GM12878 (cell line): ENCODE results near the gene TMEM30A. TPM values are rescaled to one million over a fixed set of nuclear protein-coding genes. Genes with fewer than 3 reads are reported as not detected.

Source experiments
- ATAC-seq: fragments of 200-7000 bp; cut with Tn5 transposase; 3 replicates; pipeline ENCODE4 v1.9.1; 2020; ENCODE audit warnings: mild to moderate bottlenecking, moderate library complexity
- BruUV-seq: library from RNA; stranded (reverse); fragments of 400-500 nt; replicated peaks from 2 replicates; lab custom pipeline; 2021; lab: Mats Ljungman, UMichigan
- CTCF ChIA-PET: fragments of 300-600 bp; sonication (Branson Sonifier 250); formaldehyde crosslinking; extraction: SDS; loops from one replicate; lab custom pipeline; 2021; ENCODE audit warnings: inconsistent platforms; lab: Yijun Ruan, JAX
- POLR2A ChIA-PET: fragments of 350-600 bp; formaldehyde crosslinking; extraction: SDS; loops from one replicate; lab custom pipeline; 2021; ENCODE audit warnings: inconsistent platforms; lab: Charles Lee
- RAD21 ChIA-PET: fragments of 300-600 bp; sonication (Branson Sonifier 250); formaldehyde crosslinking; loops from one replicate; lab custom pipeline; 2023; ENCODE audit warnings: antibody characterized with exemption; ENCODE audit not compliant: unreplicated experiment; lab: Charles Lee
- SMC1A ChIA-PET: fragments of 300-600 bp; sonication (Branson Sonifier 250); formaldehyde crosslinking; loops from one replicate; lab custom pipeline; 2023; ENCODE audit not compliant: unreplicated experiment, uncharacterized antibody; lab: Charles Lee
- DNase-seq: peaks from one replicate; pipeline ENCODE4 v3.0.0-alpha.2; 2011; ENCODE audit warnings: low read depth, low spot score
- FAIRE-seq: peaks from 3 replicates; lab custom pipeline; 2011; peaks lifted over from hg19 to GRCh38; lab: Jason Lieb, UNC
- H2AFZ ChIP-seq: 2 replicates; pipeline ENCODE4 v1.6.0; 2011; ENCODE audit warnings: low read depth, low read length, control low read depth; ENCODE audit not compliant: control insufficient read depth
- H3K27ac ChIP-seq: 2 replicates; pipeline ENCODE4 v1.5.1; 2011; ENCODE audit warnings: control low read depth; ENCODE audit not compliant: control insufficient read depth, insufficient read depth
- H3K27me3 ChIP-seq, 2 experiments: replicated peaks in 1 of 2; 2 replicates each; pipeline versions ENCODE4 v1.6.0 to v1.6.1; 2011; ENCODE audit warnings: low read length in 1 of 2; ENCODE audit not compliant: control insufficient read depth in 2 of 2, insufficient read depth in 2 of 2
- H3K36me3 ChIP-seq, 2 experiments: 2 replicates each; pipeline ENCODE4 v1.5.1; 2011; ENCODE audit warnings: low read length in 1 of 2; ENCODE audit not compliant: control insufficient read depth in 2 of 2, insufficient read depth in 2 of 2
- H3K4me1 ChIP-seq: 2 replicates; pipeline ENCODE4 v1.6.1; 2011; ENCODE audit warnings: mild to moderate bottlenecking, low read length, moderate library complexity, mixed read lengths; ENCODE audit not compliant: control insufficient read depth, insufficient read depth
- H3K4me2 ChIP-seq: 2 replicates; pipeline ENCODE4 v1.6.0; 2011; ENCODE audit warnings: control low read depth; ENCODE audit not compliant: control insufficient read depth, insufficient read depth
- H3K4me3 ChIP-seq: fragments of 200-600 bp; sonication (generic); 2 replicates; pipeline ENCODE4 v1.5.1; 2016
- H3K79me2 ChIP-seq: 2 replicates; pipeline ENCODE4 v1.6.0; 2011; ENCODE audit warnings: low read length; ENCODE audit not compliant: control insufficient read depth, insufficient read depth
- H3K9ac ChIP-seq: 2 replicates; pipeline ENCODE4 v1.8.0; 2011; ENCODE audit warnings: low read length, control low read depth, mixed read lengths; ENCODE audit not compliant: control insufficient read depth, insufficient read depth
- H3K9me3 ChIP-seq: replicated peaks from 3 replicates; pipeline ENCODE4 v1.5.1; 2011; ENCODE audit warnings: mild to moderate bottlenecking, low read length; ENCODE audit not compliant: control insufficient read depth, insufficient read depth
- H4K20me1 ChIP-seq: 2 replicates; pipeline ENCODE4 v1.6.0; 2011; ENCODE audit not compliant: control insufficient read depth, insufficient read depth
- BCL11A ChIP-seq: IDR thresholded peaks from 2 replicates; pipeline ENCODE4 v1.6.1; 2011; ENCODE audit warnings: low read depth, low read length
- CTCF ChIP-seq, 3 experiments: IDR thresholded peaks in 2 of 3; conservative IDR thresholded peaks in 1 of 3; 2 replicates each; pipeline ENCODE4 v1.5.1; 2011; ENCODE audit warnings: low read depth in 3 of 3, low read length in 3 of 3, mild to moderate bottlenecking in 3 of 3, control low read depth in 2 of 3, moderate library complexity in 2 of 3, inconsistent platforms in 1 of 3, mixed read lengths in 1 of 3; ENCODE audit not compliant: control insufficient read depth in 2 of 3, insufficient read depth in 1 of 3; ENCODE audit errors: extremely low read depth in 1 of 3
- HDAC2 ChIP-seq: fragments of 200-600 bp; sonication (generic); IDR thresholded peaks from 2 replicates; pipeline ENCODE4 v1.6.1; 2017
- MEF2B ChIP-seq: fragments of 450-650 bp; IDR thresholded peaks from 2 replicates; pipeline ENCODE4 v1.6.1; 2018; ENCODE audit warnings: mild to moderate bottlenecking, moderate library complexity; ENCODE audit not compliant: partially characterized antibody, poor library complexity, severe bottlenecking
- NFYA ChIP-seq: IDR thresholded peaks from 2 replicates; pipeline ENCODE4 v1.6.1; 2011; ENCODE audit warnings: low read depth, mild to moderate bottlenecking, low read length, improper control_type of control experiment, borderline replicate concordance
- POLR2AphosphoS5 ChIP-seq: IDR thresholded peaks from 2 replicates; pipeline ENCODE4 v1.6.1; 2011; ENCODE audit warnings: mild to moderate bottlenecking, low read length, inconsistent platforms
- RAD21 ChIP-seq: IDR thresholded peaks from 2 replicates; pipeline ENCODE4 v1.6.1; 2011; ENCODE audit warnings: mild to moderate bottlenecking, low read depth, low read length, moderate library complexity; ENCODE audit not compliant: insufficient read depth
- SMC3 ChIP-seq: IDR thresholded peaks from 2 replicates; pipeline ENCODE4 v1.6.1; 2011; ENCODE audit warnings: low read length, improper control_type of control experiment, borderline replicate concordance
- YY1 ChIP-seq: IDR thresholded peaks from 2 replicates; pipeline ENCODE4 v1.6.1; 2011; ENCODE audit warnings: low read depth, mild to moderate bottlenecking, low read length
- ZNF384 ChIP-seq: IDR thresholded peaks from 2 replicates; pipeline ENCODE4 v1.6.1; 2012; ENCODE audit warnings: low read depth, mild to moderate bottlenecking, low read length, improper control_type of control experiment, borderline replicate concordance
- ZNF592 ChIP-seq: fragments of 450-650 bp; IDR thresholded peaks from 2 replicates; pipeline ENCODE4 v1.6.1; 2017; ENCODE audit warnings: mild to moderate bottlenecking, moderate library complexity
- WGBS: methylation state at CpG from one replicate; pipeline ENCODE4 v1.1.6; 2016; ENCODE audit warnings: low lambda C conversion rate; ENCODE audit not compliant: insufficient replicate concordance, insufficient coverage; ENCODE audit errors: missing lambda C conversion rate; 5-methylcytosine and 5-hydroxymethylcytosine counted together
- in situ Hi-C: fragments of 300-500 bp; cut with MboI; formaldehyde crosslinking; loops from 9 replicates; pipeline ENCODE4 v1.14.3; 2018; ENCODE audit warnings: mixed read lengths
- intact Hi-C: fragments of 100-400 bp; cut with micrococcal nuclease; formaldehyde crosslinking; loops from one replicate; pipeline ENCODE4 v1.14.2; 2022; ENCODE audit not compliant: unreplicated experiment
- polyA plus RNA-seq, 11 experiments: library from polyadenylated mRNA; depleted of rRNA in 4 of 11; unstranded in 6 of 11; stranded (reverse) in 5 of 11; fragments of >200 nt; fragmentation: Nextera tagmentation in 4 of 11; fragmentation: Illumina TruSeq in 1 of 11; extraction: Ambion mirVana in 4 of 11; extraction: Trizol in 1 of 11; gene quantifications; 1 replicate in 1 of 11; 2 replicates in 10 of 11; pipeline versions ENCODE4 v1.2.1 to v1.2.3, GENCODE V29; 2011 to 2016; ENCODE audit warnings: inconsistent platforms in 2 of 11, missing spikeins in 2 of 11, low read depth in 1 of 11
- total RNA-seq, 4 experiments: library from RNA; depleted of rRNA in 3 of 4; stranded (reverse); fragments of >200 nt in 3 of 4; fragmentation: Illumina TruSeq in 1 of 4; extraction: Trizol in 1 of 4; gene quantifications; 2 replicates each; pipeline versions ENCODE4 v1.2.1 to v1.2.3, GENCODE V29; 2013 to 2021

TMEM30A gene
- total and polyA plus RNA-seq, 10 of the 15 experiments (the other 5 are each of a cell fraction or from before 2014, with no cell fraction given) = 11.9 to 61.6 (median 43.2) TPM

GRCh38 chr6:75204217-75204958 is 80.2 kb downstream of the TMEM30A start:
- Histone ChIP-seq H3K9ac (no peak overlapping the region), H3K36me3 (no peaks in the 10 kb centered on the region), H3K4me1 (no peaks in the 10 kb centered on the region), H2AFZ (no peak overlapping the region), H3K4me3 (no peak overlapping the region), H3K27me3 (peaks cover 33 to 39% of the 10 kb centered on the region in 2 experiments), H3K27ac (no peak overlapping the region), H4K20me1 (no peaks in the 10 kb centered on the region; the same call in 1 of the 2 replicates), H3K9me3 (no peaks in the 10 kb centered on the region), H3K4me2 (no peak overlapping the region), H3K79me2 (no peaks in the 10 kb centered on the region)
- SMC1A ChIA-PET = interaction anchor here (0.8 to 4.7 kb wide), 3 partner anchors 794 to 1113 kb away, joined by 4 to 60 read pairs (median 21); no protein-coding TSS in a partner anchor
- BruUV-seq = no TSS peak
- ATAC-seq (0 out of 3 replicates have a peak, but pooled peaks have one; percentile 8), FAIRE-seq (no peak), DNase-seq (no peak)
- TF ChIP-seq NFYA = no peak
- no peak for TF ChIP-seq POLR2AphosphoS5
- TF ChIP-seq HDAC2 = no peak
- TF ChIP-seq ZNF384 = peak; percentile 48; the same call in 1 of the 2 replicates
- TF ChIP-seq MEF2B = no peak
- TF ChIP-seq YY1 = peak; percentile 22; the same call in 1 of the 2 replicates
- TF ChIP-seq CTCF (IDR thresholded peaks at IDR 0.05 in 2 of 3, conservative IDR thresholded peaks at IDR 0.05 in 1 of 3; ENCODE audit: control insufficient read depth in 2 of 3, extremely low read depth in 1 of 3, insufficient read depth in 1 of 3, low read depth in 3 of 3, low read length in 3 of 3) = peak; percentile 57 to 67 (median 64)
- TF ChIP-seq BCL11A = no peak
- TF ChIP-seq ZNF592 = no peak
- peak; percentile 64 for TF ChIP-seq SMC3
- peak; percentile 69 for TF ChIP-seq RAD21
- RAD21 ChIA-PET = interaction anchor here (0.9 to 4.4 kb wide), 10 partner anchors 627 to 1465 kb away, joined by 3 to 64 read pairs (median 4); no protein-coding TSS in a partner anchor
- in situ Hi-C loops = loop anchor here (5.0 to 10.0 kb wide), 2 partner anchors 790 to 1112 kb away; no protein-coding TSS in a partner anchor
- intact Hi-C loops = loop anchor here (1.0 to 10.0 kb wide), 6 partner anchors 270 to 1112 kb away; no protein-coding TSS in a partner anchor
- CTCF ChIA-PET = interaction anchor here (0.7 to 5.5 kb wide), 28 partner anchors 9 to 1471 kb away, joined by 3 to 69 read pairs (median 4); no protein-coding TSS in a partner anchor
- POLR2A ChIA-PET = no interaction called here
- 20% methylated on average over 35 of the region's 35 CpGs for WGBS
